CD4-positive, alpha-beta T cell treated with Interleukin-15 for 4 hours (primary cell): ENCODE results near the gene ZNF234.
A peak's percentile ranks its signal among the peaks of the same experiment; 100 is the strongest.
"Not testable (repeated sequence)": the region's sequence is repeated elsewhere in the genome, so short reads cannot be mapped to it uniquely, and the experiment has no call there.

ENCODE experiments used
- DNase-seq: peaks from one replicate; pipeline ENCODE4 v3.0.0-alpha.2; 2020; ENCODE audit warnings: low spot score

The ZNF234 gene

GRCh38 chr19:44182145-44182544, 40.8 kb downstream of the ZNF234 start:
- DNase-seq = no peak

DNA sequence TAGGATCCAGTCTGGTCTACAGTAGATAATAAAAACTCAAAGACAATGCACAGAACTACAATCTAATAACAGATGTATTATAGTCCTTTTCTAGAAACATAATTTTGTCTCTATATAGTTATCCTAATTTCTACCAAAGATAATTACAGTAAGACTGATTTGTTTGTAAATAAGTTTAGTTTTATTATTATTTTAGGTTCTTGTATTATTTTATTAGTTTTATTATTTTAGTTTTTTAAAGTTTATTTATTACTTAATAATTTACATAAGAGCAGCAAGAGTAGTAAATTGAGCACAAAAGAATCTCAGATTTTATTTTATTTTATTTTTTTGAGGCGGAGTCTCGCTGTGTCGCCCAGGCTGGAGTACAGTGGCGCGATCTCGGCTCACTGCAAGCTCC, 48.7 kb downstream of the ZNF234 start:
- DNase-seq = no peak

DNA sequence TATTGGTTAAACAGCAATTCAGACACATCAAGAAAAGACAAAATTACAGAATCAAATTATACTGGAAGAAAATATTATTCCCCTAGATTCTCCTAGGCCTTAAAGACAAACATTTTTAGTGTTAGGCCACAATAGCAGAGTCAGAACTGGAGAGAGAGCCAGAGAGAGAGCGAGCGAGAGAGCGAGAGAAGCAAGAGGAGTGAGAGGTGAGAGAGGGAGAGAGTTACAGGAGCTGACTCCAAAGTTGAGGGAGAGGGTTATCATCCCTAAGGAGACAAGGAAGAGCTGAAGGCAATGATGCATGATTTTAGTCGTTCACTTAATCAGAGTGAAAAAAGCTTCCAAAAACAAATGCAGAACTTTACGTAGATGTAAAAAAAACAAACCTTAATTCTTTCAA, 50.8 kb downstream of the ZNF234 start:
- no peak for DNase-seq

- no peak for DNase-seq
These were observed 55.4 kb downstream of the ZNF234 start for GRCh38 chr19:44196772-44197171.

DNA sequence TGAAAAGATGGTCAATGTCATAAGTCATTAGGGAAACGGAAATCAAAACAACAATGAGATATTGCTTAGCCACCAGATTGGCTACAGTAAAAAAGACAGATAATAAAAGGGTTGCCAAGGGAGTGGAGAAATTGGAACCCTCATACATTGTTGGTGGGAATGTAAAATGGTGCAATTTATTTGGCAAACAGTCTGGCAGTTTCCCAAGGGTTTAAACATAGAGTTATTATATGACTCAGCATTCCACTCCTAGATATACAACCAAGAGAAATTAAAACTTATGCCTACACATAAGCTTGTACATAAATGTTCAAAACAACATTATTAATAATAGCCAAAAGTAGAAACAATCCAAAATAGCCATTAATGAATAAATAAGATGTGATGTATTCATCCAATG, 61.1 kb downstream of the ZNF234 start:
- no peak for DNase-seq

GRCh38 chr19:44202974-44203373, 61.6 kb downstream of the ZNF234 start:
- no peak for DNase-seq

DNA sequence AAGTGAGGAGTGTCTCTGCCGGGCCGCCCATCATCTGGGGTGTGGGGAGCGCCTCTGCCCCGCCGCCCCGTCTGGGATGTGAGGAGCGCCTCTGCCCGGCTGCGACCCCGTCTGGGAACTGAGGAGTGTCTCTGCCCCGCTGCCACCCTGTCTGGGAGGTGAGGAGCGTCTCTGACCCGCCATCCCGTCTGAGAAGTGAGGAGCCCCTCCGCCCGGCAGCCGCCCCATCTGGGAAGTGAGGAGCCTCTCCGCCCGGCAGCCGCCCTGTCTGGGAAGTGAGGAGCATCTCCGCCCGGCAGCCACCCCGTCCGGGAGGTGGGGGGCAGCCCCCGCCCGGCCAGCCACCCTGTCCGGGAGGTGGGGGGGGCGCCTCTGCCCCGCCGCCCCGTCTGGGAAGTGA, 62.5 kb downstream of the ZNF234 start:
- DNase-seq = not testable (repeated sequence)

- no peak for DNase-seq
These were observed 63.4 kb downstream of the ZNF234 start for GRCh38 chr19:44204772-44205171.

GRCh38 chr19:44207126-44207803, 65.9 kb downstream of the ZNF234 start:
- peak; percentile 84 for DNase-seq
